B cell (primary cell): ENCODE results near the gene MEF2C.

Source experiments
- CTCF ChIP-seq: fragments of 200-600 bp; IDR thresholded peaks from one replicate; pipeline ENCODE4 v1.8.0; 2022; ENCODE audit warnings: antibody characterized with exemption, mild to moderate bottlenecking
- EZH2 ChIP-seq: IDR thresholded peaks from 2 replicates; pipeline ENCODE4 v1.6.1; 2012; ENCODE audit warnings: borderline replicate concordance, low read depth, mild to moderate bottlenecking, moderate library complexity, low read length; ENCODE audit not compliant: insufficient read depth, poor library complexity, severe bottlenecking

GRCh38 chr5:88805151-88805784, 77.7 kb downstream of the MEF2C start:
- TF ChIP-seq CTCF, result no peak
- TF ChIP-seq EZH2, result no peak
